Stimulated activated CD4-positive, alpha-beta T cell treated with anti-CD3 and anti-CD28 coated beads, Interleukin-4, amount 100 ng/mL, for 48 hours (primary cell): ENCODE measurements around the gene PGAM5.
"Not testable (repeated sequence)": the region's sequence is repeated elsewhere in the genome, so short reads cannot be mapped to it uniquely, and the experiment has no call there.

Experiments used
- DNase-seq, 2 donors: peaks; one replicate each; pipeline ENCODE4 v3.0.0-alpha.2; 2020; ENCODE audit warnings: low read depth in 2 of 2

The PGAM5 gene

GRCh38 chr12:132689227-132689626 lies 21.4 kb upstream of the PGAM5 start:
- DNase-seq = no peak

GRCh38 chr12:132690112-132690511 lies 20.5 kb upstream of the PGAM5 start:
- no peak for DNase-seq

GRCh38 chr12:132692030-132692429 lies 18.6 kb upstream of the PGAM5 start:
- not testable (repeated sequence) for DNase-seq

GRCh38 chr12:132694888-132695287 lies 15.8 kb upstream of the PGAM5 start:
- not testable (repeated sequence) for DNase-seq

- no peak for DNase-seq
Measured at GRCh38 chr12:132695431-132695830, 15.2 kb upstream of the PGAM5 start.

- no peak for DNase-seq
Measured at GRCh38 chr12:132698341-132698740, 12.3 kb upstream of the PGAM5 start.

- DNase-seq = no peak
Measured at GRCh38 chr12:132700212-132700822, 10.3 kb upstream of the PGAM5 start.

- DNase-seq = no peak
Measured at GRCh38 chr12:132702640-132703039, 8.0 kb upstream of the PGAM5 start.

GRCh38 chr12:132703641-132704040 lies 7.0 kb upstream of the PGAM5 start:
- no peak for DNase-seq

- no peak for DNase-seq
Measured at GRCh38 chr12:132707241-132707640, 3.4 kb upstream of the PGAM5 start.

- no peak for DNase-seq
Measured at GRCh38 chr12:132708150-132708549, 2.5 kb upstream of the PGAM5 start.

GRCh38 chr12:132710043-132710404 lies 618 bp upstream of the PGAM5 start:
- no peak for DNase-seq

GRCh38 chr12:132711080-132711843 lies 620 bp downstream of the PGAM5 start:
- DNase-seq = peak; percentile 12 to 20

GRCh38 chr12:132713123-132713522 lies 2.5 kb downstream of the PGAM5 start:
- no peak for DNase-seq

- DNase-seq = no peak
Measured at GRCh38 chr12:132715874-132716273, 5.2 kb downstream of the PGAM5 start.

- no peak for DNase-seq
Measured at GRCh38 chr12:132716356-132716755, 5.7 kb downstream of the PGAM5 start.

- DNase-seq = no peak
Measured at GRCh38 chr12:132717011-132717410, 6.4 kb downstream of the PGAM5 start.

GRCh38 chr12:132717531-132718387 lies 7.1 kb downstream of the PGAM5 start:
- no peak for DNase-seq

GRCh38 chr12:132718644-132719043 lies 8.0 kb downstream of the PGAM5 start:
- DNase-seq = no peak

- no peak for DNase-seq
Measured at GRCh38 chr12:132719141-132719953, 8.7 kb downstream of the PGAM5 start.

GRCh38 chr12:132719954-132720324 lies 9.3 kb downstream of the PGAM5 start:
- no peak for DNase-seq
